Myocyte (in vitro differentiated cells): ENCODE data around the gene SETD3. TPM values are rescaled to one million over a fixed set of nuclear protein-coding genes. Genes with fewer than 3 reads are reported as not detected.

Experiments used
- DNase-seq: peaks from one replicate; pipeline ENCODE4 v3.0.0-alpha.2; 2012; ENCODE audit warnings: low read depth
- total RNA-seq: library from RNA; depleted of rRNA; stranded (reverse); fragments of >200 nt; gene quantifications from 2 replicates; pipeline ENCODE4 v1.2.3, GENCODE V29; 2014

SETD3 gene
- total RNA-seq, 1 donor from 2014 or later = 149 TPM

- no peak for DNase-seq
These were observed 36.4 kb upstream of the SETD3 start for GRCh38 chr14:99516871-99517642.

- no peak for DNase-seq
These were observed 35.7 kb upstream of the SETD3 start for GRCh38 chr14:99516156-99516870.

- no peak for DNase-seq
These were observed 34.9 kb upstream of the SETD3 start for GRCh38 chr14:99515301-99516155.

- DNase-seq = no peak
These were observed 34.1 kb upstream of the SETD3 start for GRCh38 chr14:99514552-99515300.

GRCh38 chr14:99513946-99514551 is 33.4 kb upstream of the SETD3 start:
- DNase-seq = no peak

GRCh38 chr14:99513183-99513694 is 32.6 kb upstream of the SETD3 start:
- DNase-seq = no peak

GRCh38 chr14:99512571-99513182 is 32.0 kb upstream of the SETD3 start:
- DNase-seq = no peak

- no peak for DNase-seq
These were observed 31.4 kb upstream of the SETD3 start for GRCh38 chr14:99512110-99512449.

GRCh38 chr14:99511421-99512109 is 30.9 kb upstream of the SETD3 start:
- DNase-seq = no peak

GRCh38 chr14:99510556-99511139 is 30.0 kb upstream of the SETD3 start:
- no peak for DNase-seq

GRCh38 chr14:99509871-99510555 is 29.4 kb upstream of the SETD3 start:
- DNase-seq = no peak

GRCh38 chr14:99508896-99509629 is 28.4 kb upstream of the SETD3 start:
- no peak for DNase-seq

- no peak for DNase-seq
These were observed 27.4 kb upstream of the SETD3 start for GRCh38 chr14:99507860-99508640.

- no peak for DNase-seq
These were observed 25.6 kb upstream of the SETD3 start for GRCh38 chr14:99506276-99506675.

GRCh38 chr14:99505089-99505488 is 24.4 kb upstream of the SETD3 start:
- no peak for DNase-seq

- DNase-seq = peak; percentile 42
These were observed 23.3 kb upstream of the SETD3 start for GRCh38 chr14:99503848-99504453.
